Kidney epithelial cell (primary cell): Measurements from ENCODE around the gene NRROS. TPM values are rescaled to one million over a fixed set of nuclear protein-coding genes. Genes with fewer than 3 reads are reported as not detected.

ENCODE experiments used
- DNase-seq: peaks from one replicate; pipeline ENCODE4 v3.0.0-alpha.2; 2010; ENCODE audit warnings: low read depth
- H3K27me3 ChIP-seq: 2 replicates; pipeline ENCODE4 v1.6.0; 2011; ENCODE audit warnings: low read length; ENCODE audit not compliant: control insufficient read depth, insufficient read depth
- H3K36me3 ChIP-seq: 2 replicates; pipeline ENCODE4 v1.5.1; 2011; ENCODE audit warnings: low read length; ENCODE audit not compliant: control insufficient read depth, insufficient read depth
- H3K4me3 ChIP-seq: 2 replicates; pipeline ENCODE4 v1.5.1; 2011; ENCODE audit warnings: low read depth, mild to moderate bottlenecking, control low read depth, low read length
- total RNA-seq: library from RNA; depleted of rRNA; stranded (reverse); fragments of >200 nt; gene quantifications from 2 replicates; pipeline ENCODE4 v1.2.3, GENCODE V29; 2015
- TF ChIP-seq, protein P1 (sequence below): IDR thresholded peaks from 2 replicates; pipeline ENCODE4 v1.5.1; 2011; ENCODE audit warnings: mild to moderate bottlenecking, moderate library complexity, low read length, control low read depth, inconsistent platforms; ENCODE audit not compliant: insufficient read depth, poor library complexity, severe bottlenecking

NRROS gene
- total RNA-seq, 1 donor from 2014 or later = 1.8 TPM

DNA sequence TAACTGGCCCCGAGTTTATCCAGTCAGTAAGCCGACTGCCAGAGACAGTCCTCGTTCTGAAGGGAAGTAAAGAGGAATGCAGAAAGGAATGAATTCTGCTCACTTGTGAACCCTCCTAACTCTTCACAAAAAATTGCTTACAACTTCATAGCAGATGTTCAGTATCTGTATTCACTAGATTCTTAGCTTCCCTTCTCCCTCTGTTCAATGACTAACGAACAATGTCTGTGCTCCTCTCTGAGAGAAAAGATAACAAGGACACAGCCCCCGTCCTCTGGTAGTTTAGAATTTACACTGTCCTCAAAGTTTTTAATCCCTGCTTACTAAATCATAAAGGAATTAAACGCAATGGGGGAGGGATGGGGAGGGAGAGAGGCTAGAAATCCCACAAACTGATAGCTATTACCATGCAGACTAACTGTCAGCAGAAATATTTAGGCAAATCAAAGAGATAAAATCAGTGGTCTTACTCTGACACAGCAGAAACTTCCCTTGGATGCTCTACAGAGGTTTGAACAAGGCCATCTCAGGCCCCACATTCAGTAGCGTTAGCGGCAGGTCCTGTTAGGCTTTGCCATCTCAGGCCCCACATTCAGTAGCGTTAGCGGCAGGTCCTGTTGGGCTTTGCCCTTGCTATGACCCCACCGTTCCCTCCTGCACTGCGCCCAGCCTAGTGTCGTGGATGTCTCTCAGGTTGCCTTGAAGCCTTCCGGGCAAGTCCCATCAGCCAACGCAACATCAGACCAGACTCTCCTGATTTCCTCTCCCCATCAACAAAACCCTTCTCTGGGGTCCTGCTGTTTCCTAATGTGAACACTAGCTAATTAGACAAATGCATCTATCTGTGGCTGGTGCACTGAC, 23.4 kb downstream of the NRROS start:
- TF ChIP-seq, protein P1, sequence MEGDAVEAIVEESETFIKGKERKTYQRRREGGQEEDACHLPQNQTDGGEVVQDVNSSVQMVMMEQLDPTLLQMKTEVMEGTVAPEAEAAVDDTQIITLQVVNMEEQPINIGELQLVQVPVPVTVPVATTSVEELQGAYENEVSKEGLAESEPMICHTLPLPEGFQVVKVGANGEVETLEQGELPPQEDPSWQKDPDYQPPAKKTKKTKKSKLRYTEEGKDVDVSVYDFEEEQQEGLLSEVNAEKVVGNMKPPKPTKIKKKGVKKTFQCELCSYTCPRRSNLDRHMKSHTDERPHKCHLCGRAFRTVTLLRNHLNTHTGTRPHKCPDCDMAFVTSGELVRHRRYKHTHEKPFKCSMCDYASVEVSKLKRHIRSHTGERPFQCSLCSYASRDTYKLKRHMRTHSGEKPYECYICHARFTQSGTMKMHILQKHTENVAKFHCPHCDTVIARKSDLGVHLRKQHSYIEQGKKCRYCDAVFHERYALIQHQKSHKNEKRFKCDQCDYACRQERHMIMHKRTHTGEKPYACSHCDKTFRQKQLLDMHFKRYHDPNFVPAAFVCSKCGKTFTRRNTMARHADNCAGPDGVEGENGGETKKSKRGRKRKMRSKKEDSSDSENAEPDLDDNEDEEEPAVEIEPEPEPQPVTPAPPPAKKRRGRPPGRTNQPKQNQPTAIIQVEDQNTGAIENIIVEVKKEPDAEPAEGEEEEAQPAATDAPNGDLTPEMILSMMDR = no peak
- no peak overlapping the region for H3K4me3 ChIP-seq
- no peak for DNase-seq
- no peaks in the 10 kb centered on the region for H3K36me3 ChIP-seq
- no peaks in the 10 kb centered on the region for H3K27me3 ChIP-seq

DNA sequence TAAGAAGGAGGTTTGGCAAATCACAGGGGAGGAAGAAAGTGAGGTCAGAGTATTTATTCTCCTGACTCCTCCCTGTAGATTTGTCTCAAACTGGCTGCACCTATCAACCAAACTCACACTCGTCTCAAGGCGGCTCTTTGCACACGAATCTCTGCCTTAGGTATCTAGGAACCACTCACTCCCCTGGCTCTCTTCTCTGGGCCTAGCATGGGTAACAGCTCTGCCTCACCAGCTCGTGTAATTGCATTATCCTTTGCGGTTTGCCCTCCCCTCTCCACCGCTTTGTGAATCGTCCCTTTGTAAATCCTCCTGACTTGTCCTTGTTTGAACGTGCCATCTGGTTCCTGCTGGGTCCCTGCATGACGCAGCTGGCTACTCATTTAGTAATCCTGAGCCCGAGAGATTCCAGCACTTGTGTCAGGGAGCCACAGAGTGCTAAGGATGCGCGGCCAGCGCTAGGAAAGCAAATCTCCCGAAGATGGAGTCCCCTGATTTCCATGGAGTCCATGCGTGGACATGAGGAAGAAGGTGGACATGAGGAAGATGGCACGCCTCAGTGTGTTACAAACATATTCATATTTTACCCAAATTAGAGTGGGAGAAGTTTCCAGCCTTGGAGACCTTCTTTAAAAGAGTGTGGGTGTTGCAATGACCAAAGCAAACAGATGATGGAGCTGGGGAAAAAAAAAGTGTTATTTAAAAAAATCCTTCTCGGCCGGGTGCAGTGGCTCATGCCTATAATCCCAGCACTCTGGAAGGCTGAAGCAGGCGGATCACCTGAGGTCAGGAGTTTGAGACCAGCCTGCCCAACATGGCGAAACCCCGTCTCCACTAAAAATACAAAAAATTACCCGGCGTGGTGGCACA, 26.7 kb downstream of the NRROS start:
- TF ChIP-seq, protein P1 = no peak
- peak; percentile 32 for DNase-seq
- Histone ChIP-seq H3K36me3 (no peaks in the 10 kb centered on the region), H3K4me3 (no peak overlapping the region), H3K27me3 (peaks cover 4% of the 10 kb centered on the region)

DNA sequence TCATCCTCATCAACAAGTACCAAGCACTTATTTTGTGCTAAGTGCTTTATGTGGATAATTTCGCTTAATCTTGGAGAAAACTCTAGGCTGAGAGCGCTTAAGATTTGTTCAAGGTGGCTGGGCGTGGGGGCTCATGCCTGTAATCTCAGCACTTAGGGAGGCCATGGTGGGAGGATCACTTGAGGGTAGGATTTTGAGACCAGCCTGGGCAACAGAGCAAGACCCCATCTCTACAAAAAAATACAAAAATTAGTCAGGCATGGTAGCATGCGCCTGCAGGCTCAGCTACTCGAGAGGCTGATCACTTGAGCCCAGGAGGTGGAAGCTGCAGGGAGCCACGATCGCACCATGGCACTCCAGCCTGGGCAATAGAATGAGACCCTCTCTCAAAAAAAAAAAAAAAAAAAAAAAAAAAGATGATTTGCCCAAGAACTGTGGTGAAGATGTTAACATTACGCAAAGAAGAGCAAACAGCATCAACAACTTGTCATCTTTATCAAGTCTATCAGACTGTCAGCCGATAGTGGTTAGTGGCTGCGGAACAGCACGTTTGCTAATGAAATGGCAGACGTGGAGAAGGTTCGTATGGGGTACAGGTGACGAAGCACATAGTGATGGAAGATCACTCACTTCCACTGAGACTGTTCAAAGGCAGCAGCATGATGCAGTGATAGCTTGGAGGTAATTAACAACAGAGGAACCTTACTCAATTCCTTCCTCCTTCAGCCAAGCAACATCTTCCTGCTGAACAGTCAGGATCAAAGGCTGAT, 27.7 kb downstream of the NRROS start:
- no peak for DNase-seq
- H3K36me3 ChIP-seq = no peaks in the 10 kb centered on the region
- H3K27me3 ChIP-seq = peaks cover 4% of the 10 kb centered on the region
- TF ChIP-seq, protein P1 = no peak
- H3K4me3 ChIP-seq = no peak overlapping the region

DNA sequence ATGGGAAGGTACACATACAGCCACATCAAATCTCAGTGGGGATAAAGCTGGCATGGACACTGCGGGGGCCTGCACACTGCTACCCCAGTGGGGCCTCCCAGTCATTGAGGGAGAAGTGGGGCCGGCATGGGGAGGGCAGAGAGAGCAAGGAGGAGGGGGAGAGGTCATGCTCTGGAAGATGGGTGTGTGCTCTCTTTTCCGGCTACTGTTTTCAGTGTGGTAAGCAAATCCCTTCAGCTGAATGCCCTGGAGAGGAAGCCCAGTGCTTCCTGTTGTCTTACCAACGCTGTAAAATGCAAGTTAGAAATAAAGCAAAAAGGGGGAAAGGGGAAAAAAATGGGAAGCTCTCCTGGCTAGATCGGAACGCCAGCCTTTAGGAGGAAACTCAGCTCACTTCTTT, 30.8 kb downstream of the NRROS start:
- no peak for DNase-seq
- no peaks in the 10 kb centered on the region for H3K36me3 ChIP-seq
- TF ChIP-seq, protein P1 = no peak
- H3K4me3 ChIP-seq = no peak overlapping the region
- peaks cover 4% of the 10 kb centered on the region for H3K27me3 ChIP-seq

DNA sequence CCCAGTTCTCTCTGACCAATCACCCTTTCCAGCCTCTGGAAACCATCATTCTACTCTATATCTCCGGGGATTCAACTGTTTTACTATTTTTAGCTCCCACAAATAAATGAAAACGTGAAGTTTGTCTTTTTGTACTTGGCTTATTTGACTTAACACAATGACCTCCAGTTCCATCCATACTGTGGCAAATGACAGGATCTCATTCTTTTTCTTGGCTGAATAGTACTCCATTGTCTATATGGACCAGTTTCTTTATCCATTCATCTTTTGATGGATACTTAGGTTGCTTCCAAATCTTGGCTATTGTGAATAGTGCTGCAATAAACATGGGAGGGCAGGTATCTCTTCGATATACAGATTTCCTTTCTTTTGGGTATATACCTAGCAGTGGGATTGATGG, 34.1 kb downstream of the NRROS start:
- Histone ChIP-seq H3K27me3 (peaks cover 6% of the 10 kb centered on the region), H3K4me3 (no peak overlapping the region), H3K36me3 (no peaks in the 10 kb centered on the region)
- TF ChIP-seq, protein P1 = no peak
- DNase-seq = no peak
